Measurements from ENCODE around the gene PTAR1.
"Not testable (repeated sequence)": the region's sequence is repeated elsewhere in the genome, so short reads cannot be mapped to it uniquely, and the experiment has no call there.

Gene PTAR1, protein sequence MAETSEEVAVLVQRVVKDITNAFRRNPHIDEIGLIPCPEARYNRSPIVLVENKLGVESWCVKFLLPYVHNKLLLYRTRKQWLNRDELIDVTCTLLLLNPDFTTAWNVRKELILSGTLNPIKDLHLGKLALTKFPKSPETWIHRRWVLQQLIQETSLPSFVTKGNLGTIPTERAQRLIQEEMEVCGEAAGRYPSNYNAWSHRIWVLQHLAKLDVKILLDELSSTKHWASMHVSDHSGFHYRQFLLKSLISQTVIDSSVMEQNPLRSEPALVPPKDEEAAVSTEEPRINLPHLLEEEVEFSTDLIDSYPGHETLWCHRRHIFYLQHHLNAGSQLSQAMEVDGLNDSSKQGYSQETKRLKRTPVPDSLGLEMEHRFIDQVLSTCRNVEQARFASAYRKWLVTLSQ

DNA sequence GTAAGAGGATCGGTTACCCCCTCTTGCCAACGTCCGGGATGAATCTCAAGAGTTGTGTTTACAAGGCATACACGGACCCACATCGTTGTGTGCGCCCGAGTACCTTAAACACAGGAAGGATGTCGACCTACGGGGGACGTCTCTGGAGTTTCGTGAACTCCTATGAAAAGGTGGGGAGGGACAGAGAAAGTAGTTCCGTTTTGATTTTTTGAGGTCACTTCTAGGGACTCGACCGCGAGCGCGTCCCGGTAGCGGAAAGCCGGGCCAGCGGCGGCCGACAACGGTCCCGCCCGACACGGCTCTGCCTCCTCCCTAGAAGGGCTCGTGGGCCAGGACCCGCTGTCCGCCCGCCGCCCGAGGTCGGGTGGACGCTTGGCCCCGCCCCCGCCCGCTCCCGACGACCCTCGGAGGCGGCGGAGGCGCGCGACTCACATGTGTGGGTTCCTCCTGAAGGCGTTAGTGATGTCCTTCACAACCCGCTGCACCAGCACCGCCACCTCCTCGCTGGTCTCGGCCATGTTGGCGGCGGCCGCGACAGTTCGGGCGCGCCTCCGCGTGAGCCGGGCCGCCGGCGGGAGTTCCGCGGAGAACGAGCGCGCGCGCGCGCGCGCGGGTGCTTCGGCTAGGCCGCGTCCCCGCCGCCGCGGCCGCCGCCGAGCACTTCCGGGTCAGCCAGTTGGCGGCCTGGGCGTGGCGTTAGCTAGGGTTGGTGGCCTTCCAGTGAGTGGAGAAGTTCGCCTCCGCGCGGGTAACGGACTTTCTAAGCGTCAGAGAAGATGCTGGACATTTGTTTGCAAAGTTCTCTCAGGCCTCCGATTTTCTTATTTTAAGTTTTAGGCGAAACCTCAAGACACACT lies at the start of gene PTAR1:
PTAR1 (minus strand) TSS at position 591 of the 857 bp plus-strand sequence; CDS start at position 518, 73 bp downstream.
- FAIRE-seq = peak; percentile 86
- DNase-seq (ENCODE audit: extremely low spot score, insufficient read length, low read depth) = peak; percentile 53

DNA sequence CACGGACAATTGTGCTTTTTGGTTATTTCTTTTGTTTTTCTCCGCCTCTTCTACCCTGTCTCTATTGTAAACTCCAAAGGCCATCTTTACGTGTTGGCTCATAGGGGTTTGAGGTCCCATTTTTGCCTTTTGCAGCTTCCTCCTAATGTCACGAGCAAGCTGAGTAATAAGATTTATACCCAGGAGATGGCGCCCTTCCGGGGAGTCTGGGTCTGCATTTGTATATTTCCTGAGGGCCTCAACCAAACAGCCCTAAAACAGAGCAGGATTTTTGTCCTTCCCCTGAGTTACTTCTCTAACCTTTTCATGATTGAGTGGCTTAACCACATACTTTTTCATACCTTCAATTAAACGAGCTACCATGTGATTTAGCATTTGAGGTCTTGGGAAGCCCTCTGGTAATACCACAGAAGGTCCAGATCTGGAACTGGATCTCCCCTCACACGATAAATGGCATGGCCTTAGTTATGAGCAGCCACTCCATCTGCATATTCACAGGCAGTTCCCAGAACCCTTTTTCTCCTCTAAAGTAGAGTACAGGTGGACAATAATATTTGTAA lies 49.6 kb upstream of the PTAR1 start:
- DNase-seq (ENCODE audit: extremely low spot score, insufficient read length, low read depth) = no peak
- FAIRE-seq = no peak

DNA sequence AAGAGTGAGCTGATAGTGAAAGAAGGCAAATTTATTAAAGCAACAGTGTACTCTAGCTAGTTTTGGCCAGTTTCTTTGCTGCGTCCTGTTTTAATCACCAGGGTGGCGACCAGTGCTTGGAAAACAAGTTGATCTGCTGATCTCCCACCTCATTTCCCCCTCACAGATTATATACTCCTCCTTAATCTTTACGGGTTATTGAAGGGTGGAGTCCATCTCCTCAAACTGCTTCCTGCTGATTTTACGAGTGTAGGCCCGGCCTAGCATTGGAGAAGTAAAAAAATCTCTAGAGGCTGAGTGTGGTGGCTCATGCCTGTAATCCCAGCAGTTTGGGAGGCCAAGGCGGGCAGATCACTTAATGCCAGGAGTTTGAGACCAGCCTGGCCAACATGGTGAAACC lies 46.8 kb upstream of the PTAR1 start:
- DNase-seq (ENCODE audit: extremely low spot score, insufficient read length, low read depth) = no peak
- no peak for FAIRE-seq

DNA sequence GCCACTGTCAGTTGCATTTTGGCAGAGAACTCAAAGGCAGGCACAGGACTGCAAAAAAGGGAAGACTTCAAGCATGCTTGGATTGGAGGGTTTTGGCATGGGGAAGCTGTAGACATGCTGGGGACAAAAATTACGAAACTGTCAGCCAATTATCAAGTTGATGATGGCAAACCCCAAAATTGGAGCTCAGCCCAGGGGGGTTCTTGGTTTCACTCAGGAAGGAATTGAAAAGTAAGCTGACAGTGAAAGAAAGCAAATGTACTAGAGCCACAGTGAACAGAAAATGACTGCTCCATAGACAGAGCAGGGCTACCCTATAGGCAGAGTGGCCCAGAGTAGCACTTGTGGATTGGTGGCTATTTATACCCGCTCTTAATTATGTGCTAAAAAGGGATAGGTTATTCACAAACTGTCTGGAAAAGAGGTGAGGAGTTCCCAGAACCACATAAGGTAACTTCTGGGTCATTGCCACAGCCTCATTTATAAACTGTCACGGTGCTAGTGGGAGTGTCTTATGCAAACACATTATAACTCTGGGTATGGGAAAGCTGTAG lies 46.2 kb upstream of the PTAR1 start:
- FAIRE-seq = no peak

DNA sequence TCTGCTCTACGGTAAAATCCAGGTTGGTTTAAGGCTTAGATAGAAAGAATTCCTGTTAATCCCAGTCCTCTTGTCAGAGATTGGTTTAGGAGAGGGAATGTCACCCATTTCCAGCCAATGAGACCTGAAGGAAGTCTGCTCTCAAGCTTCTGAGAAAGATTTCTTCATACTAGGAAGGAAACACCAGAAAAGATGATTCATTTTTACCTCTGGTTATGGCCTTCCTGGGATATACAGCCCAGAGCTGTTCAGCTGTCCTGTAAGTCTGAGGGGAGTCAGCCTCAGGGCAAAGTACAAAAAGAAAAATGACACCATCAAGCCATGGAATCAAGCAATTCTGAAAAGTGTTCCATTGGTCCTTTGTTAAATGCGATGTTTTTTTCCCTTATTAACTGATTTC lies 42.2 kb upstream of the PTAR1 start:
- DNase-seq (ENCODE audit: extremely low spot score, insufficient read length, low read depth) (no peak), FAIRE-seq (no peak)

More for the DNA sequence above, 46.2 kb upstream of the PTAR1 start:
- no peak for DNase-seq (ENCODE audit: extremely low spot score, insufficient read length, low read depth)

DNA sequence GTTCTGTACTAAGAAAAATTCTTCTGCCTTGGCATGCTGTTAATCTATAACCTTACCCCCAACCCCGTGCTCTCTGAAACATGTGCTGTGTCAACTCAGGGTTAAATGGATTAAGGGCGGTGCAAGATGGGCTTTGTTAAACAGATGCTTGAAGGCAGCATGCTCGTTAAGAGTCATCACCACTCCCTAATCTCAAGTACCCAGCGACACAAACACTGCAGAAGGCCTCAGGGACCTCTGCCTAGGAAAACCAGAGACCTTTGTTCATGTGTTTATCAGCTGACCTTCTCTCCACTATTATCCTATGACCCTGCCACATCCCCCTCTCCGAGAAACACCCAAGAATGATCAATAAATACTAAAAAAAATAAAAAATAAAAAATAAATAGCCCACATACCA lies 40.2 kb upstream of the PTAR1 start:
- not testable (repeated sequence) for DNase-seq (ENCODE audit: extremely low spot score, insufficient read length, low read depth); FAIRE-seq

DNA sequence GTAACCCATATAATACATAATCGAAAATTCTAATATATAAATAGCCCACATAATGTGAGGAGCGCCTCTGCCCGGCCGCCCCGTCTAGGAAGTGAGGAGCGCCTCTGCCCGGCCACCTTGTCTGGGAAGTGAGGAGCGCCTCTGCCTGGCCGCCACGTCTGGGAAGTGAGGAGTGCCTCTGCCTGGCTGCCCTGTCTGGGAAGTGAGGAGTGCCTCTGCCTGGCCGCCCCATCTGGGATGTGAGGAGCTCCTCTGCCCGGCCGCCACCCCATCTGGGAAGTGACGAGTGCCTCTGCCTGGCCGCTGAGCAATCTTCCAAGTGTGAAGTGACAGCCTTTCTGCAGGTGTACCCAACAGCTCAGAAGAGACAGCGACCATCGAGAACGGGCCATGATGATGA lies 39.7 kb upstream of the PTAR1 start:
- not testable (repeated sequence) for DNase-seq (ENCODE audit: extremely low spot score, insufficient read length, low read depth); FAIRE-seq

DNA sequence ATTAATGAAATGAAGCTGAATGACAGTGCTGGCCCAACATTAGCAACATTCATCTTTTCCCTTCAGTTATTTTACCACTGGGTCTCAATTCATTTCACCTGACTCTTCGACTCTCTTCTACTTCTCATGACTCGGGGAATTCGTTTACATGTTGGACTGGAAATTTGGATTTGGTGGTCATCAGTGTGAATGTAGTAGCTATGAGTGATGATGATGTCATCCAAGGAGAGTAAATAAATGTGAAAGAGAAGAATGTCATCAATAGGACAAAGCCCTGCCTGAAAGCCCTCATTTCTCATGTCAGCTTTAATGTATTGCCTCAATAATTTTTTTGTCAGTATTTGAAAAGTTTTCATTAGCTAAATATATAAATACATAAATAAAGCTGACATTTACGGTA lies 38.9 kb upstream of the PTAR1 start:
- no peak for FAIRE-seq
- DNase-seq (ENCODE audit: extremely low spot score, insufficient read length, low read depth) = no peak

DNA sequence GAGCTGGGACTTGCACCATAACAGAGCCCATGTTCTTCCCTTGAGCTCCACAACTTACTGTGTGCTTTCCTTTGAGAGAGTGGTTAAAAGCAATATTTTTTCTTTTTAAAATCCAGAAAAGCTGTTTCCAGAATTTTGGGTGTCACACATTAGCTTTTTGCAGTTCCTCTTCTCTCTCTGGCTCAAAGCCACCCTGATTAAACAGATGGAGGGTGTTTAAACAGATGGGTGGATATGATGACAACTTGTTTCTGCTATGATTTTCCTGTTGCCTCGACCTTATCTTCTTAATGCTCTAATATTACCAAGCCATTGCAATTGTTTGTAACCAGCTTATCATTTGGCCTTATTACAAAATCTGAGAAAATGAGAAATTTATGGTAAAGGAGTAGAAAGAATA lies 37.9 kb upstream of the PTAR1 start:
- FAIRE-seq (no peak), DNase-seq (ENCODE audit: extremely low spot score, insufficient read length, low read depth) (no peak)

DNA sequence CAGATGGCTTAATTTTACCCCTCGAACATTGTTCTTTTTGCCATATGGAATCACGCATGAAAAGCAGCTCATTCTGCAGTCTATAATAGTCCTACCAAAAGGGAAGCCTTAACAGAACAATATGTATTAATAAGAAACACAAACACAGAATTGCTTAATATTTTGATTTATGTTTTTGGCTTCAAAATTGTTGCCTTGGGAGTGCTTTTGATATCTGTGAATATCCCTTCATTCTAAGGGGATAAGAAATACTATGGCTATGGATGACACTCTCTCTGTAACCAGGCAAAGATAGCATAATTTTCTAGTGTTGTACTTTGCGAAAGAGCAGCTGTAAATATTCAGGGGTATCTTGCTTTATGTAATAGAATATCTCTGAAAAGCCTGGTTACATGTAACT lies 34.5 kb upstream of the PTAR1 start:
- DNase-seq (ENCODE audit: extremely low spot score, insufficient read length, low read depth) (no peak), FAIRE-seq (no peak)

DNA sequence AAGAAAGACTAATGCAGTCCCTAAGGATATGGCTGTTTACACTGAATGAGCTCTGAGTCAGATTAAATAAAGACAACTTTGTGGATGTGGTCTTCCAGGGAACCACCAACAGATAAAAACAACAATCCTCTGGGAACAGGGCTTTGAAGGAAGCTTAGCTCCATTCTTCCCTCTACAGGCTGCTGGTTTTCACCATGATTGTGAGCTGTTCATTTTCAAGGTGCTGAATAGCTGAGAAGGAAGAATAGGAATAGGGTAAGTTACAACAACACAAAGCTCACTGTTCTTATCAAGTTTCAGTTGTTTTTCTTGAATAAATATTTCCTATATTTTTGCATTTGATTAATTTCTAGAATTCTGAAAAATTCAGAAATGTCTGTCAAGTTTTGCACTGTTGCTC lies 25.9 kb upstream of the PTAR1 start:
- FAIRE-seq (no peak), DNase-seq (ENCODE audit: extremely low spot score, insufficient read length, low read depth) (no peak)

DNA sequence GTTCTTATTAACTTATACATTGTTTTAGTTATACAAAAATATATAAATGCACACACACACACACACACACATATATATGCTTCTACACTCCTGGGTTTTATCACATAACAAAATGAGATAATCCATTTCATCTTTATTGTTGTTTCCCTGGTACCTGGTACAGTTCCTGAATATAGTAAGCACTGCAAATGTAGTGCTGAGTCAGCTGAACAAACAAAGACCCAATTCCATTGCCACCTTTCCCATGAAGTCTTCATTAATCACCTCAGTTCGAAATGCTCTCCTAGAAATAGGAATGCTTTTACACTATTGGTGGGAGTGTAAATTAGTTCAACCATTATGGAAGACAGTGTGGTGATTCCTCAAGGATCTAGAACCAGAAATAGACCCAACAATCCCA lies 13.4 kb upstream of the PTAR1 start:
- DNase-seq (ENCODE audit: extremely low spot score, insufficient read length, low read depth) = no peak
- FAIRE-seq = no peak

DNA sequence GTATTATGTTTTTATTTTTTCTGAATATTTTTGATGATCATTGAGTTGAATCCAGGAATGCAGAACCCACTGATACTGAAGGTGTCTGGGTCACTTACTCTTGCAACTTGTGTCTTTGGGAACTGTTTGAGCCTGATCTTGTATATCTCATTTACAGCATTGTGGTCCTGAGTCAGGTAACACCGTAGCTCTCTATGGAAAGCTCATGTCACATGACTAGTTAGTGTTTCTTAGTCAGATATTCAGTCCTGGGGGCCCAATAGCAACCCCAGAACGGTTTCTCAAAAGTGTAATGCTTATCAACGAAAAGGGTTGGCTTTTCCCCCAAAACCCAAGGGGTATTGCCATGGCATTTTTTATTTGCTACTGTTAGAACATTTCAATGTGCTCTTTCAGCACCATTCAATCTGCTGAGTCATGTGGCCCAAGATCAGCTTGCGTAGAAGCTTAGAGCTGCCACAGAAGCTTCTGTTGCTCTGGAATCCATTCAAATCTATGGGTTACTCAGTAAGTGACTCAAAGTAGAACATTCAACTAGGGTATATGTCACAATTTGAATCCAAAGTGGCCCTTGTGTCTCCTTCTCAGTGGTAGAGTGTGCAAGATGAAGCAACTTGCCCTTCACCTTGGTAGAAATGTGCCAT lies 12.1 kb upstream of the PTAR1 start:
- DNase-seq (ENCODE audit: extremely low spot score, insufficient read length, low read depth) (no peak), FAIRE-seq (no peak)

DNA sequence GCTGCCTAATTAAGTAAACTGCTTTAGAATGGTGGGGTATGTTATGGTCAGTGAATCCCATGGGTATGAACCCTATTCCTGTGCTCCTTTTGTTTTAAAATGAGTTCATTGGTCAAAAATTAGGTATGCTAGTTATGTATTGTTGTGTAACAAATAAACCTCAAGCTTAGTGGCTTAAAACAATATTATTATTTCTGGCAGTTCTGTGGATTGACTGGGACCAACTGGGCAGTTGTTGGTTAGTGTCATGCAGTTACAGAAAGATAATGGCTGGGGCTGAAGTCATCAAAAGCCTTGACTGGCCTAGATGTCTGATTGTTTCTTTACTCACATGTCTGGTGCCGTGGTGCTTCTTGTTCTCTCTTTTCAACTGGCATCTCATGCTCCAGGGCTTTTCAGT lies 8.9 kb upstream of the PTAR1 start:
- DNase-seq (ENCODE audit: extremely low spot score, insufficient read length, low read depth) (no peak), FAIRE-seq (no peak)

DNA sequence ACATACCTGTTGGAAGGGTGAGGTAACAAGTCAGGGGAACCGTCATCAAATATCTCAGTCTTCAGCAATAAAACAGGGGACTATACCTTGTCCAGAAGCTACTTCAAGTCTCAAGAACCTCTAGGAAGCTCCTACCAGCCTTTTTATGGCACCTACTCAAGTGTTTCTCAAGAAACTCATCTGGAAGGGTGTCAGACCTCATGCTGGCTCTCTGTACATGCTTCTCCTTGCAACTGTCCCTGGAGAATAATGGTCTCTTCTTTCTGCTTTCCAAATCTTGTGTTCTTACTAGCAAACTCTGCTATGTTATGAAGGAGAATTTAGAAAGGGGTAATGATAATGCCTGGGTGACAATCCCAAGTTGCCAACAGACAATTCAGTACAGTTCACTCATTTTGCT lies 8.3 kb upstream of the PTAR1 start:
- DNase-seq (ENCODE audit: extremely low spot score, insufficient read length, low read depth) (no peak), FAIRE-seq (no peak)

DNA sequence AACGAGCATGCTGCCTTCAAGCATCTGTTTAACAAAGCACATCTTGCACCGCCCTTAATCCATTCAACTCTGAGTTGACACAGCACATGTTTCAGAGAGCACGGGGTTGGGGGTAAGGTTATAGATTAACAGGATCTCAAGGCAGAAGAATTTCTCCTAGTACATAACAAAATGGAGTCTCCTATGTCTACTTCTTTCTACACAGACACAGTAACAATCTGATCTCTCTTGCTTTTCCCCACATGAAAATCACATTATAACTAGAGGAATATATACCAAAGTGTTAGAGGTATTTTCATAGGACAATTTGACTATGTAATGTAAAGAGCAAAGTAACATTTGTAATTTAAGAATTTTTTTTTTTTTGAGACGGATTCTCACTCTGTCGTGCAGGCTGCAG lies 4.1 kb upstream of the PTAR1 start:
- not testable (repeated sequence) for DNase-seq (ENCODE audit: extremely low spot score, insufficient read length, low read depth); FAIRE-seq

DNA sequence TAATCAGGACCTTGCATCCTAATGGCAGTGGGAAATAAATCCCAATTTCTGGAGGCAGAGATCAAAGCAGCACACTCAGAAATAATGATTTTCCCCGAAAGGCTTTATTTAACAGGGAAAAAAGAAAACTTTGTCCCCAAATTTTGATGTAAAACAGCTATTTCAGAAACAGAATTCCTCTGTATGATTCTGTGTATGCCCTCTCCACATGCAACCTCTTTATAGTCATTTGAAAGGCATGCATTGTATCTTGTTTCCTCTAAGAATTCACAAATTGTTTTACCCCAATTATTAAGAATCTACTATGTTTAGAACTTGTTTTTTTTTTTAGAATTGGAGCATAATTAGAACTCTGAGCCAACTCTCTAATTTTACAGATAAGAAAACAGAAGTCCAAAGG lies 2.7 kb upstream of the PTAR1 start:
- FAIRE-seq = no peak
- DNase-seq (ENCODE audit: extremely low spot score, insufficient read length, low read depth) = no peak

DNA sequence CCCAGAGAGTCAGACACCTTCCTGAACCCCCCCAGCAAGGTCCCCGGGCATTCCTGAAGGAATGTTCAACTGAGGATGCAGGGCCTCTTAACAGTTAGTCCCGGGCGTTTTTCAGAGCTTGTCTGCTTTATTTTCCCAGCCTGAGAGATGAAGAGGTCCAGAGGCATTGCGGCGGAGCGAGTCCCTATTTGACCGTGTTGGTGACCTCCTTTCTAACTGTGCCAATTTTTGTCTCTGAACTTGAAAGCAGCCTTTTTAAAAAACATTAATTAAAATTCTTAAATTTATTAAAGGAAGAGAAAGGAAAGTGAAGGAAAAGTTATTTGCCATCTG lies 433 bp upstream of the PTAR1 start:
- DNase-seq (ENCODE audit: extremely low spot score, insufficient read length, low read depth) = no peak
- FAIRE-seq = no peak

DNA sequence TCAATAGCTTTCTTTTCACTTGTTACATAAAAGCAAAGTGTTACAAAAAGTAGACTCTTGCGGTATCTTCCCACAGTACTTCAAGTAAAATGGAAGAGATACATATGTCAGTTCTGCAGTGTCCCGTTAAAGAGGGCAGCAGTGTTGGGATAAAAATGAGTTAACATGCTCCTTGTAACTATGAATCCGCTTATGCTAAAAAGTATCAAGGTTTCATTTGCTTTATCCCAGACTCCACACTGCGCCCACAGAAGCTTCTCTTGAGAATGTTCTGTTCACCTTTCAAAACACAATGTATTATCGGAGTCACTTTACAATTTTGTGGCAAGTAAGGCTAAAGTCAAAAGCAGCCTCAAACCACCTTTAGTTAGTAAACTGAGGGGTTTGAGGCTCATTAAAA lies 790 bp downstream of the PTAR1 start:
- FAIRE-seq (no peak), DNase-seq (ENCODE audit: extremely low spot score, insufficient read length, low read depth) (no peak)

DNA sequence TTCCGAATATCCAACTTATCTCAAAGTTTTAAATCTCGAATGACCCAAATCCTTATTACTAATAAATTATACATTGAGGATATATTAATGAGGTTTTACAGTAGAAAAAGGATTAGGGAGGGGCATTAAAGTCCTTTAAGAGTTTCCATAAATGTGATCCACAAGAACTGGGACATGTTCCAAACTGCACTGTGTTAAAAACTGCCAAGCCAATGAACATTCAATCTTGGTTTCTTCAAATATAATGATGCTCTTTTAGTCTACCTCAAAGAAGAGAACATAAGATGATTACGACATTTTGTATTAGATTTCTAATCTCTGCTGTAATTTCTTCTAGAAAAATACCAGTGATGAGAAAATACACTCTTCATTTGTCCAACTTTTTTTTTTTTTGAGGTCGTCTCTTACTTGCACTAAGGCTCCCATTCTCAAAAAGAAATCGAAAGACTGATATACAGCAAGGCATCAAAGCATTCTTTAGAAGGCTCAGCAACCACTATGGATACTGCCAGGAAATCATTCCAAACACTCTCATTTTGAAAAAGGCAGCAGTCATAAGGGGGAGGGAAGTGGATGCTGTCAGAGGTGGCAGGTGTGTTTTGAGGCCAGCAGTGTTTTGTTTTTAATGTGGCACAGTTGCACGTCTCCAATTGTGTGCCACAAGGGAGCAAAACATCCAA lies 1.7 kb downstream of the PTAR1 start:
- no peak for DNase-seq (ENCODE audit: extremely low spot score, insufficient read length, low read depth)
- FAIRE-seq = no peak

All from GM18507 (cell line).